Kidney (tissue), 14 donors: ENCODE results near the gene NCOA3. TPM values are rescaled to one million over a fixed set of nuclear protein-coding genes. Genes with fewer than 3 reads are reported as not detected.

ENCODE experiments used
- DNase-seq, 5 donors: peaks; one replicate each; pipeline ENCODE4 v3.0.0-alpha.2; 2013 to 2020
- FAIRE-seq: peaks from 2 replicates; lab custom pipeline; 2012; peaks lifted over from hg19 to GRCh38; lab: Jason Lieb, UNC
- H3K27ac ChIP-seq, 2 donors: one replicate each; pipeline ENCODE4 v1.7.0; 2013; ENCODE audit warnings: low read depth in 2 of 2, low read length in 2 of 2, inconsistent platforms in 1 of 2
- H3K27me3 ChIP-seq: one replicate; pipeline ENCODE4 v1.7.1; 2013; ENCODE audit warnings: low read length, inconsistent platforms; ENCODE audit not compliant: control insufficient read depth, insufficient read depth
- H3K36me3 ChIP-seq, 3 donors: one replicate each; pipeline versions ENCODE4 v1.7.0 to v1.7.1; 2013; ENCODE audit warnings: low read length in 3 of 3, control low read depth in 1 of 3, inconsistent platforms in 1 of 3; ENCODE audit not compliant: insufficient read depth in 3 of 3, control insufficient read depth in 2 of 3
- H3K4me1 ChIP-seq, 3 donors: one replicate each; pipeline versions ENCODE4 v1.7.0 to v1.7.1; 2013; ENCODE audit warnings: low read length in 3 of 3, inconsistent platforms in 1 of 3, low read depth in 1 of 3; ENCODE audit not compliant: control insufficient read depth in 2 of 3, insufficient read depth in 2 of 3
- H3K4me3 ChIP-seq, 3 donors: one replicate each; pipeline versions ENCODE4 v1.7.0 to v1.8.1; 2013; ENCODE audit warnings: low read length in 3 of 3, control low read depth in 1 of 3, inconsistent platforms in 1 of 3
- H3K9ac ChIP-seq, 3 donors: one replicate each; pipeline versions ENCODE4 v1.7.0 to v1.7.1; 2013; ENCODE audit warnings: low read length in 3 of 3, control low read depth in 1 of 3, inconsistent platforms in 1 of 3
- H3K9me3 ChIP-seq, 3 donors: one replicate each; pipeline versions ENCODE4 v1.7.0 to v1.7.1; 2013; ENCODE audit warnings: low read length in 3 of 3, control low read depth in 1 of 3, inconsistent platforms in 1 of 3; ENCODE audit not compliant: control insufficient read depth in 2 of 3, insufficient read depth in 1 of 3
- intact Hi-C: fragments of 100-400 bp; cut with DNase I; formaldehyde crosslinking; loops from one replicate; pipeline ENCODE4 v1.11.1; 2022
- polyA plus RNA-seq: library from polyadenylated mRNA; stranded (reverse); fragments of 350-450 nt; fragmentation: Illumina TruSeq; extraction: RNeasy Lipid Tissue Mini Kit (QIAGEN cat#74804); gene quantifications from one replicate; pipeline ENCODE4 v1.2.3, GENCODE V29; 2014; ENCODE audit warnings: low read depth, low replicate concordance; ENCODE audit not compliant: insufficient read depth
- total RNA-seq: library from RNA; stranded (reverse); fragmentation: NEBNext Ultra II Directional; extraction: Animal tissue kit (Norgen Biotek cat#: 25700); gene quantifications from one replicate; pipeline ENCODE4 v1.2.1, GENCODE V29; 2021
- TF ChIP-seq, protein P1 (sequence below): IDR thresholded peaks from 3 replicates; pipeline ENCODE4 v1.5.1; 2012; ENCODE audit warnings: mild to moderate bottlenecking, moderate library complexity, borderline replicate concordance; ENCODE audit not compliant: insufficient read depth; ENCODE audit errors: extremely low read depth
- donor health status: control.
- donor health status: control.
- donor health status: control.
- donor health status: control.
- donor health status: control.
- donor health status: DM: yes; HTN: yes; CAD: no.
- donor health status: Normal renal cell carcinoma (clear cell type).

The NCOA3 gene
- total and polyA plus RNA-seq, 2 donors from 2014 or later: 4.9 to 38.8 TPM

DNA sequence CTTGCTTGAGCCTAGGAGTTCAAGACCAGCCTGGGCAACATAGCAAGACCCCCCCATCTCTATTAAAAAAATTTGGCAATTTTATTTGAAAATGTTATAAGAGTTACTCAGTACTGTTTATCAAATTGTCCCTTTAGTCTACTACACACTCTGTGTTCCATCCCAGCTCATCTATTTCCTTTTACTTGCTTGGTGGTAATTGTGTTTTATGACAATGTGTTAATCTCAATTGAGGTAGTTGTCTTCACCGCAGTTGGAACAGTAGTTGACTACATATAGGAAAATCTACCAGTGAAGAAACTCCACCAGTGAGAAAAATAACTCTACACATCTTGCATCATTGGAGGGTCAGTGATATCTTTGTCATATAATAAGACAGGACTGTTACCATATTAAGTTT, 8.0 kb downstream of the NCOA3 start:
- Histone ChIP-seq H3K27me3 (no peaks in the 10 kb centered on the region), H3K9ac (no peak overlapping the region), H3K9me3 (no peaks in the 10 kb centered on the region), H3K36me3 (no peaks in the 10 kb centered on the region), H3K27ac (no peak overlapping the region), H3K4me3 (no peak overlapping the region), H3K4me1 (peaks cover 0 to 3% (median 0%) of the 10 kb centered on the region in 3 donors)
- TF ChIP-seq, protein P1, sequence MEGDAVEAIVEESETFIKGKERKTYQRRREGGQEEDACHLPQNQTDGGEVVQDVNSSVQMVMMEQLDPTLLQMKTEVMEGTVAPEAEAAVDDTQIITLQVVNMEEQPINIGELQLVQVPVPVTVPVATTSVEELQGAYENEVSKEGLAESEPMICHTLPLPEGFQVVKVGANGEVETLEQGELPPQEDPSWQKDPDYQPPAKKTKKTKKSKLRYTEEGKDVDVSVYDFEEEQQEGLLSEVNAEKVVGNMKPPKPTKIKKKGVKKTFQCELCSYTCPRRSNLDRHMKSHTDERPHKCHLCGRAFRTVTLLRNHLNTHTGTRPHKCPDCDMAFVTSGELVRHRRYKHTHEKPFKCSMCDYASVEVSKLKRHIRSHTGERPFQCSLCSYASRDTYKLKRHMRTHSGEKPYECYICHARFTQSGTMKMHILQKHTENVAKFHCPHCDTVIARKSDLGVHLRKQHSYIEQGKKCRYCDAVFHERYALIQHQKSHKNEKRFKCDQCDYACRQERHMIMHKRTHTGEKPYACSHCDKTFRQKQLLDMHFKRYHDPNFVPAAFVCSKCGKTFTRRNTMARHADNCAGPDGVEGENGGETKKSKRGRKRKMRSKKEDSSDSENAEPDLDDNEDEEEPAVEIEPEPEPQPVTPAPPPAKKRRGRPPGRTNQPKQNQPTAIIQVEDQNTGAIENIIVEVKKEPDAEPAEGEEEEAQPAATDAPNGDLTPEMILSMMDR: no peak
- intact Hi-C loops: no loop called here
- FAIRE-seq: no peak
- no peak for DNase-seq

DNA sequence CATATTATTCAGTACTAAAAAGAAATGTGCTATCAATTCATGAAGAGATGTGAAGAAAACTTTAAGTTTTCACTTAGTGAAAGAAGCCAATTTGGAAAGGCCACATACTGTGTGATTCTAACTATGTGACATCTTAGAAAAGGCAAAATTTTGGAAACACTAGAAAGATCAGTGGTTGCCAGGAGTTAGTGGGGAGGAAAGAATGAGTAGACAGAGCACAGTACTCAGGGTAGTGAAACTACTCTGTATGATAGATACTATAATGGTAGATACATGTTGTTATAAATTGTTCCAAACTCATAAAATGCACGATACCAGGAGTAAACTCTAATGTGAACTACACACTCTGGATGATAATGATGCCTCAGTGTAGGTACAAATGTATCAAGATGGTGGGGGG, 14.2 kb downstream of the NCOA3 start:
- H3K36me3 ChIP-seq: peaks cover 0 to 4% (median 3%) of the 10 kb centered on the region in 3 donors
- peaks cover 0 to 2% (median 2%) of the 10 kb centered on the region in 3 donors for H3K9me3 ChIP-seq
- no peak for DNase-seq
- no peak for FAIRE-seq
- TF ChIP-seq, protein P1: no peak
- H3K27me3 ChIP-seq: no peaks in the 10 kb centered on the region
- H3K9ac ChIP-seq: no peak overlapping the region
- no peak overlapping the region for H3K4me3 ChIP-seq
- H3K27ac ChIP-seq: no peak overlapping the region
- H3K4me1 ChIP-seq: no peaks in the 10 kb centered on the region
- intact Hi-C loops: no loop called here

DNA sequence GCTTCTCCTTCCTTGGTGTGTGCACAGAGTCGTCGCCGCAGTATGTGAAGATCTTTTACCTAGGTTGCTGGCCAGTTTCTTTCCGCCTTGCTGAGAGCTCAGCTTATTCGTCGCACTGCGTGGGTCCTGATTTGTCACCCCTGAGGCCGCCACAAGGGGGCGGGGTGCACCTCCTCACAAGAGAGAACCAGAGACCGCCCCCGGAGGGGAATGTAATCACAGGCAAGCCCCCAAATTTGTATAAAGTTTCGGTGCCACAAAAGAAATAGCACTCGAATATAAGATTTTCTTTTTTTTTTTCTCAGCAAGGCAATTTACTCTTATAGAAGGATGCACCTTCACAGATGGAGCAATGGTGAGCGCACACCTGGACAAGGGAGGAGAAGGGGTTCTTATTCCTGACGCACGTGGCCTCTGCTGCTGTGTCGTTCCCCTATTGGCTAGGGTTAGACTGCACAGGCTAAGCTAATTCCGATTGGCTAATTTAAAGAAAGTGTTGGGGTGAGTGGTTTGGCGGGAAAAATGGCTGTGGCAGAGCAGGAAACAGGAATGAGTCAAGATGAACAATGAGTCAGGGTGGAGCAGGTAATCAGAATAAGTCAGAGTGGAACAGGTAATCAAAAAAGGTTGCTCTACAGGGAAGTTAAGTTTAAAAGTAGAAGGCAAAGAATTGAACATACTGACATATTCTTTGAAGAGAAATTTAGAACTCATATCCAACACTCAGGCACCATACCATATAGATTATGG, 19.5 kb downstream of the NCOA3 start:
- peaks cover 0 to 3% (median 2%) of the 10 kb centered on the region in 3 donors for H3K9me3 ChIP-seq
- H3K36me3 ChIP-seq: peaks cover 0 to 4% (median 3%) of the 10 kb centered on the region in 3 donors
- intact Hi-C loops: no loop called here
- no peak overlapping the region for H3K27ac ChIP-seq
- H3K4me3 ChIP-seq: no peak overlapping the region
- FAIRE-seq (no peak), DNase-seq (no peak)
- no peak overlapping the region for H3K9ac ChIP-seq
- peaks cover 0 to 2% (median 0%) of the 10 kb centered on the region in 3 donors for H3K4me1 ChIP-seq
- no peaks in the 10 kb centered on the region for H3K27me3 ChIP-seq
- TF ChIP-seq, protein P1: no peak
